Measurements from ENCODE around the gene STARD4.

The STARD4 gene

DNA sequence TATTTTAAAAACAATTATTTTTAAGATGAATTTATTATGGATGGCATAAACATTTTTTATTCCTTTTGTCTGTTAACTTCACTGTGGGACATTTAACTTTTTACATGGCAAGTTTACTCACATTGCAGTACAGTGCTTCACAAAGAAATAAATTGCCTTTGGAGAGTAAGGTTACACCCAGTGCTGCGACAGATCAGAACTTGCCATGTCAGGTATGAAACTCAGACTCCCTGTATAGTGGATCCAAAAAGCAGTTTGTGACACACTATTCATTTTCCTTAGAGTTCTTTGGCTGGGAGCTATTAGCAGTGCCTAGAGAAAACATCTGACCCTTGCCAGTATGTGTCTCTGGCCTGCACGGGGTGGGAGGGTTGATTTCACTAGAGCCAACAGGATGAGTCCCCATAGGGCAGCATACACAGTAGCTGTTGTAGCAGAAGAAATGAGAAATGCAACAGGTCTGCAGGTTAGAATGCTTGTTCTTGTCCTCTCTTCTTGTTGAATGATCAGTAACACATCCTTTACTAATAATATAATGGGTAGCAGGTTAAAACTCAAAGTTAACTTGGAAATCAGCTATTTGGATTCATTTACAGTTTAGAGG, 42.9 kb downstream of the STARD4 start:
- no peak for DNase-seq

DNA sequence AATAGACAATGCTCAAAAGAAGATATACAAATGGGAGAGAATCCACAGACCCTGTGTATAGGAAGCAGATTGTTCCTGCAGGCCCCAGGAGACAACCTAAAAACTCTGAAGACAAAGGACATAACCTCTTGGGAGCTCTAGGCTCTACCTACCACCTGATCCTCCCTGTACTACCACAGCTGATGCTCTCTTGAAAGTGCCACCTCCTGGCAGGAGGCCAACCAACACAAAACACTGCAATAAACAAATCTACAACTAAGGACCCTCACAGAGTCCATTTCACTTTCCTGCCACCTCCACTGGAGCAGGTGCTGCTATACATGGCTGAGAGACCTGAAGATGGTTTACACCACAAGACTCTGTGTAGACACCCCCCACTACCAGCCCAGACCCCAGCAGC, 49.0 kb downstream of the STARD4 start:
- DNase-seq: no peak

DNA sequence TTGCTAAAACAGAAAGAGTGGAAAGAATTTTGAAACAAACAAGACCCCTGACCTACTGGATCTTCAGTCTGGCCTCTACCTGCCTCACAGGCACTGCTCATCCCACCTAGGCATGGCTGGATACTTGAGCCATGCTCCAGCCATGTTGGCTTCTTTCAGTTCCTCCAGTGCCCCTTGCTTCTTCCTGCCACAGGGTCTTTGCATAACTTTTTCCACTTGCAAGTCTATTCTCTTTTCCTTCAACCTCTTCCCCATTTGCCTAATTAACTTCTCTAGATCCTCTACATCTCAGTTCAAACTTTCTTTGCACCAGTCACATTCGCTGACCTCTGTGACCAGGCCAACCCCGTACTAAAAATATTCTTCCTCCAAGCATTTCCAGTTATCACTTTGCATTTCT, 50.4 kb downstream of the STARD4 start:
- DNase-seq: no peak

DNA sequence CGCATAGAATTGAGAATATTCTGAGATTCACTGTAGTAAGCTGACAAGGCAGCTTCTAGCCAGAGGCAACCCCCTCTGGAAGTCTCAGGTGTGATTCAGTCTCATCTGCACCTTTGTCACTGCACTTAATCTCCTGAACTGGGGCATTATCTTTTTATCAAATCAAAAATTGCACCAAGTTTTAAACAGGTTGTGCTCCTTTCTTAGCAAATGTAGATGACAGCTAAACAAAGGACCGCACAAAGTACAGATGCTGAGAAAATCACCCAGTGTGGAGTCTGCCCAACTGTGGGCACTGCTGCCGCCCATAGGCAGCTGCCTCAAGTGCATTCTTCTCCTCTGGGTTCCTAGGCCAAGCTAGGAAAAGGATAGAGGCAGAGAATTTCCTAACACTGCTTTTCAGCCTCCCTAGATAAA, 51.1 kb downstream of the STARD4 start:
- DNase-seq: peak; percentile 48

DNA sequence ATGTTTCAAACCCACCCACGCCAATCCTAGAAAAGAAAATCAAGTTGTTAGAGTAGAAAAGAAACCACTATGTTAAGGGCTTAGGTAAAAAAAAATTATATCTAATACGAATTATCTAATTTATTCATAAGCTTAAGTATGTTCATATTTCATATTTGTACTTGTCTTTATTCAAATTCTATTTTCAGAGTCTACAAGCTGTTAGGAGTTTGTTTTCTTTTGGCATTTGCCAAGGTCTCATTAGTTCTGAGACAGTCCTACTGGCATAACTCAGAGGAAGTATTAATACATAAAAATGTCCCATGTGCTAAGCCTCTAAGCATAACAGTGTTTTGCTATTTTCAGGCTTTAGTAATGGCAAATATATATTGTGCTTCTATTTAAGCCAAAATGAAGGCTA, 57.6 kb downstream of the STARD4 start:
- no peak for DNase-seq

DNA sequence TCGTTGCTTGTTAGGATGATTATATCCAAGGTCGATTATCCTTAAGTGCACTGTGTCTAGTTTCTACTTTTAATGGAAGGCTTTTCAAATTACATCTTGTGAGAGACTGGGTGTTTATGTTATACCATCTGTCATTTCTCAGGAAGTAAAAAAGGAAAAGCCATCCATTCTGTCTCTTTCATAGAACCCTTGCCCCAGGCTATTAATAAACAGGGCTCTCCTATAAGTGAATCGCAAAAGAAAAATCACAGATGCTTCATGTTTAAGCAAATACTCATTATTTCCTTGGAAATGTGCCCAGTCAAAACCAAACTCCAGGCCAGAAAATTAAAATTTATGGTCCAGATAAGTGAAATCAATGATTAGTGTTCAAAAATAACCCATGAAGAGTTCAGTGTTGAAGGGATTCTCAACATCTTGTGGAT, 58.1 kb downstream of the STARD4 start:
- DNase-seq: peak; percentile 50

DNA sequence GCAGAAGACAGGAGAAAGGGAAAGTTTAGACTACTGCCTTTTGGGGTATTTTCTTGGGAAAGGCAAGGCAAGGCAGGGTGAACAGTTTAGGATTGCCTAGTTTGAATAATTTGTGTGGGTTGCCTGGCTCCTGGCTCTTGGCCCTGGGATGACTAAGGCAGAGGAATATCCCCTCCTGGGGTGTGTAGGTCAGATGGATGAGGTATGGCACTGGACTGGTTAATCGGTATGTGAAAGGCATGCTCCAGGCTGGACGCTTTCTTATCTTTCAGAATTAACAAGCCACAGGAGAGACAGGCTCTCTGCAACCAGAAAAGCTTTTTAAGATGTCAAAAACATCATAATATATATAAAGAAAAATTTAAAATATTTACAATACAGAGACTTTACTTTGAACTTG, 58.6 kb downstream of the STARD4 start:
- peak; percentile 78 for DNase-seq

DNA sequence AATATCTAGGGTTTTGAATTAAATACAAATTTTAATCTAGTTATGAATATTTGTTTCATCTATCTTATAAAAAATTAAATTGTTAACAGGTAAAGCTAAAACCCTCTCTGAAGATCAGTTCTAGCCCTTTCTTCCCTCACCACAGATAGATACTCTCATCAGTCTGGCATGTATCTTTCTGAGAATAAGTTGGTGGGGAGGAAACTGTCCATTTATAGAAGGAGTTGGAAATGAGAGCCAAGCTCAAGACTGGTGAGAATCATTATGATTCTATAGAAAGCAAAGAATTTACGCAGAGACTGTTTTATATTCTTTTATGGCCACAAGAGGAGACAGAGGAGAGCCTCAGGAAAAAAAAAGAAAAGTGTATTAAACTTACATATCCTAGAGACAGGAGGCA, 59.0 kb downstream of the STARD4 start:
- DNase-seq: peak; percentile 71

DNA sequence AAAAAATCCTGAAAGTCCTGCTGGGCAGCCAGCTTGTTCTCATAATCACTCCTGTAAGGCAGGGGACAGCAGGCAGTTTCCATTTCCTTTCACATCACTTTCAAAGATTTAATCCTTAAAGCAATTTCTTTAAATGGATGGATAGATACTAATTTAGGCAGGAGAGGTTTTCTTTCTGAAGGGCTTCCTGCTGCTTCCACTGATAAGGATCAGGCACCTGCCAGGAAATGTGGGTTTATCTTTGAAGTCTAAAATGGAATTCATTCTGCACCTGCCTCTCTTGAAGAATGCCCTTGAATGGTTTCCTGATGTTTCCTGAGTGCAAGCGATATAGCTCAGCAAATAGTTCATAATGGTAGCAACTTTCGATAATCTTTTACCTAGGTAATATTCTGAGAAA, 64.5 kb downstream of the STARD4 start:
- no peak for DNase-seq

DNA sequence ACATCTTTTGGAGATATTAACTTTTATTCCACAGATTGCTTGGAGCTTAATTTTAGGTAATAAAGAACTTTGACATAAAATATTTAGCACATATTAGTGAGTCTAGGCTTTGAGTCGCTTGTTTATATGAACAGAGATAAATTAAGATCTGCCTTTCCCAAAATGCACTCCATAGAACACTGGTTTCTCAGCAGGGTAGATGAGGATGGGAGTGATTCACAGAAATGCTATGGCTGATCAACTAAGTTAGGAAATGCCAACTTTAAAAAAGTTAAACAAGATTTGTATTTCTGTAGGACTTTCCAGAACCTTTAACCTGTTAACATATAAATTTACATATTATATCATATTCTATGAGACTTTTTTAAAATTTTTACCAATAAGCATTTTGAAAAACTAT, 65.2 kb downstream of the STARD4 start:
- DNase-seq: peak; percentile 30
